Occipital lobe (tissue), 2 donors: ENCODE data around the gene KCNJ16. TPM values are rescaled to one million over a fixed set of nuclear protein-coding genes. Genes with fewer than 3 reads are reported as not detected.
"Not testable (repeated sequence)": the region's sequence is repeated elsewhere in the genome, so short reads cannot be mapped to it uniquely, and the experiment has no call there.

Experiments
- DNase-seq: peaks from one replicate; lab custom pipeline; 2025; lab: John Stamatoyannopoulos, UW
- total RNA-seq: library from RNA; depleted of rRNA; stranded (reverse); fragments of >200 nt; gene quantifications from one replicate; pipeline ENCODE4 v1.2.3, GENCODE V29; 2014

The KCNJ16 gene
- total RNA-seq, result 5.3 TPM

DNA sequence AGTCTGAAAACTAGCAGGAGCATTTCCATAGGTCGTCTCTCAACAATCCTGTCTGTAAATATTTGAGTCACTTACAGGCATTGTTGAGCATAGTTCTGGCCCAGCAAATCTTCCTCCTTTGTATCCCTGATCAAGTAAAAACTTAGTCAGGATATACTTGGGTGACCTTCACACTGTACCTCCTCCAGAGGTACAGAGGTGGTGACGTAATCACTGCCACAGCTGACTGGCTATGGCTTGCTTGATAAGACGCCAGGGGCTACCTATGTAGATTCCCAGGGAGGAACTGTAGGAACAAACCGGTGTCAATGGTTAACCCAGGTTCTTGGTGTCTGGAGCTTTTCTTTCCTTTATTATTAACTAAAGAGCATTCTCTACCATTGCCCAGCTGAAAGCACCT, at the start of gene KCNJ16:
Gene KCNJ16, plus strand, starts transcription at position 270 of the 400 bp plus-strand sequence. CDS start 56,863 bp downstream, outside the sequence.
- no peak for DNase-seq

DNA sequence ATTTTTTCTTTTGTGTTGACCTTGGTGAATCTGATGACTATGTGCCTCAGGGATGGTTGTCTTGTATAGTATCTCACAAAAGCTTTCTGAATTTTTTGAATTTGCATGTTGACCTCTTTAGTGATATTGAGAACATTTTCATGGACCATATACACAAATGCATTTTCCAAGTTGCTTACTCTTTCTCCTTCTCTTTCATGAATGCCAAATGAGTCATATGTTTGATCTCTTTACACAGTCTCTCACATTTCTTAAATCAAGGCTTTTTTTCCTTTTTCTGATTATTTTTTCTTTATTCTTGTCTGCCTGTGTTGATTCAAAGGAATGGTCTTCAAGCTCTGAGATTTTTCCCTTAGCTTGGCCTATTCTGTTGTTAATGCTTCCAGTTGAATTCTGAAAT, 46.6 kb upstream of the KCNJ16 start:
- no peak for DNase-seq

DNA sequence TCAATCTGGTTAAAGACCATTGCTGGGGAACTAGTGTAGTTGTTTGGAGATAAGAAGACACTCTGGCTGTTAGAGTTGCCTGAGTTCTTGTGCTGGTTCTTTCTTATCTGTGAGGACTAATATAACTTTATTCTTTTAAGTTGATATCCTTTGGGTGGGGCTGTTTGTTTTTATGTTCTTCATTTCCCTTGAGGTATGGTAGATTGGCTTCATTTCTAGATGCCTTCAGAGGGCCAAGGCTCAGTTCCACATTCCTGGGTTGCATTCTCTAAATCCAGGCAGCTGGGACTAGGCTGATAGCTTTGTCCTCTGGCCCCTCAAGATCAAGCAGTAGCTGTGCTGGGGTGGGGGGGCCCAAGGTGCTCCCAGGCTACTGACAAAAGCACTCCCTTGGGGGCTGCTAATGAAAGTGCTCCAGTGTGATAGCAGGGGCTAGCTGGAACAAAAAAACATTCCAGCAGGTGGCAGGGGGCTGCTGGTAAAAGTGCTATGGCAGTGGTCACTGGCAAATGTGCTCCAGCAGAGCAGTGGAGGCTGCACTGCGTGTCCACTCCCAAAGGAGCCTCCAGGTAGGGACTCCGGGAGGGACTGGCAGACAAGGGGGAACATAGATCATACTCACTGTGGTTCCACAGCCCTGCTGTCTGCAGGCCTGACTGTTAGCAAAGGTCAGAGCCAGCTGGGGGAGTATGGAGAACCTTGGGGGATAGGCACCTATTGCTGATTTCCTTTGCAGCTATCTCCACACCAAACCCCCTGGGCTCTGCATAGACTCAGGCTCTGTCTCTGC, 45.9 kb upstream of the KCNJ16 start:
- no peak for DNase-seq

DNA sequence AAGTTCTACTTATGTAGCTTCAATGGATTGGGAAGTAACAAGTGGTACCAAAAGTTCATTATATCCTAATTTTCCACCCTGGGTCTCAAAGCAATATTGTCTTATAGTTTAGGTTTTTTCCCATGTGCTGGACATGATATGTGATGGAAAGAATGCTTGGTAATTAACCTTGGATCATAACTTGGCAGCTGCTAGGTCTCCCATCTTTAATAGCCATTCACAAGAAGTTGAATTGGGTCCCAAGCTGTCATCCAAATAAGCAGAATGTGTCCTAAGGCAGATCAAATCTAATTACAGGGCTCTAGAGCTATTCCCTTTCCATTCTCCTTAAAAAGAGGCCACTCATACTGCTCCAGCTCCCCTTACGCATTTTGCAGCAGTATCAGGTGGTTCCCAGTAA, 44.7 kb upstream of the KCNJ16 start:
- no peak for DNase-seq

DNA sequence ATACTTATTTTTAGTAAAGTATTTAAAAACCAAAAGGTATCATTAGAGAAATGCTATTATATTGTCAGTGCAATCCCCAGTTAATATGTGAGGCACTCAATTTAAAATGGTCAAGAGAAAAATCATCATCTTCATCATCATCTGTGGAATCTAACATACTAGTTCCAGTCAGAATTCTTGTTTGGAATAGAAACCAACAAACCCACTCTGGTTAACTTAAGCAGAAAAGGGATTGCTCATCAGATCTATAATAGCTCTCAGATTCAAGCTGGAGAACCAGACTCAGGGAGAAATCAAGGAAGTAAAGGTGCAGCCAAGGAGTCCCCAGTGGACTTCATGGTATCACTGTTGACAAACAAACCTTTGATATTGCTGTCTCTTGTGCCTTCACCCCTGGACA, 43.7 kb upstream of the KCNJ16 start:
- DNase-seq, result no peak

DNA sequence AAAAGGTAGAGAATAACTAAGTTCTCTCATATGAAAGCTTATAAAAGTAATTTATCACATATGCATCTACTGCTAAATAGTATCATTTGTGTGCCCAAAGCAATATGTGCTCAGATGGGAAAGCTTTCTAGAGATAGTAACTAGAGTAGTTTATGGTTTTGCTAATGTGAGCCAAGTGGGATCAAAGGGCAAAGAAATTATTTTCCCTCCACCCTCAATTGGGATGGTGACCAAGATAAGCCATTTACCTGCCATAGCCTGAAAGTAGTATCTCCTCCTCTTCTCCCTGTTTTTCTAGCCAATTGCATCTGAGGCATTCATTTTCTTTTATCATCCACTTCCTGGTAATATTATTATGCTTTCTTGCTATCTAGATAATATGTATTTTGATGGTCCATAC, 41.9 kb upstream of the KCNJ16 start:
- no peak for DNase-seq

DNA sequence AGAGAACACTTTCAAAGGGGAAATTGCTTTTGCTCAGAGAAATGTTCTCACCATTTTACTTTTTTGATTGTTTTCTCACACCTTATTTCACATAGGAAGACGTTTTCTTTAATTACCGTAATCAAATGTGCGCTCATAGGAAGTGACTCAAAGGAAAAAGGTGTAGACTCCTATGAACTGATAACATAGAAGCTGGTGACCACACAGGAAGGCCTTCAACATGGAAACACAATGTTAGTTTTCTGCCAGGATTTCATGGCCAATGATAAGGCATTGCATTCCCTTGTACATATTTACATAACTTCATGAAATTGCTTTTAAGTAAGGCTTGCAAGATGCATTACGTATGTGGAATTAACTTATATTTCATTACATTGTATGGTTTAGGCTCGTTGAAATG, 40.9 kb upstream of the KCNJ16 start:
- no peak for DNase-seq

DNA sequence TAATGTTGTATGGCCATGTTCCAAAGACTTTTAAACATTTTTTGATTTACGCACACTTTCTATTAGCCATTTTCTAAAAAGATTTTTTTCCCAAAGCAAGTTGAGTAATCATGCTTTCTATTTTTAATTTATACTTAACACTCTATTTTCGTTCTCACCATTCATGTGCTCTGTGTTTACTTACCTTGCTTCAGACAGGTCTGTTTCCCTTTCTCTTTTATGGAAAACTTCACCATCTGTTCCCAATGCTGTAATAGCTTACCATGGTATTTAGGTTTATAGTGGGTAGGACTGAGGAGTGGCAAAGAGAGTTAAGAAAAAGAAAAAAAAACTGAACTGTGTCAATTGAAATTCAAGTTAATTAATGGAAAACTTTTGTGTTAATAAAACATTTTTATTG, 37.5 kb upstream of the KCNJ16 start:
- no peak for DNase-seq

DNA sequence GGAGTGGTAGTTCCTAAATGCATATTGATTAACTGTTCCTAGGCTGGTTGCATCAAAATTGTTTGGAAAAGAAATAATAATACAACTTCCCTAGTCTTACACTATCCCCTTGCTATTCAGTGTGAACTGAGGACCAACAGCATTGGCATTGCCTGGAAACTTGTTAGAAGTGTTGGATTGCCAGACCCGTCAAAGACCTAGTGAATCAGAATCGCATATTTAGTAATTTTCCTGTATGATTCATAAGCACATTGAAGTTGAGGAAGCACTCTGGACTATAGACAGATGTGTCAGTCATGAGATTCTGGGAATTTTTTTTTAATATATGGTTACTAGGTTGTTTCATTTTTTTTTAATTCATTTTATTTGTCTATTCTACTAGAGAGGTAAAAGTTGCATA, 34.7 kb upstream of the KCNJ16 start:
- DNase-seq, result no peak

DNA sequence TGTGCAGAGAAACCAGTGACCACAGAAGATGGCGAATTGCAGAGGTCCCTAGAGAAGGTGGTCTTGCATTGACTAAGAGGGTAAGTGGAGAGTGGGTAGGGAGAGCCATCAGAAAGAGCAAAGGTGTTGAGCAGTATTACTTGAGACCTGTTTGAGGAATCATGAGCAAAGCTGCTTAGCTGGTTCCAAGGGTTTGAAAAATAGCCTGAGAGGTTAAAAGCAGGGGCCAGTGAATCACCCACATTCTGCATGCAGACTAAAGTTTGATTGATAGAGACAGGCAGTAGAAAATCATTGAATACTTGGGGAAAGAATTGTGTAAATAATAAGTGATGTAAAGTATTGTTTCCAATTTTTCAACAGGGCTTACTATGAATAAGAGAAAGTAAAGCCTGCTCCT, 34.0 kb upstream of the KCNJ16 start:
- no peak for DNase-seq

DNA sequence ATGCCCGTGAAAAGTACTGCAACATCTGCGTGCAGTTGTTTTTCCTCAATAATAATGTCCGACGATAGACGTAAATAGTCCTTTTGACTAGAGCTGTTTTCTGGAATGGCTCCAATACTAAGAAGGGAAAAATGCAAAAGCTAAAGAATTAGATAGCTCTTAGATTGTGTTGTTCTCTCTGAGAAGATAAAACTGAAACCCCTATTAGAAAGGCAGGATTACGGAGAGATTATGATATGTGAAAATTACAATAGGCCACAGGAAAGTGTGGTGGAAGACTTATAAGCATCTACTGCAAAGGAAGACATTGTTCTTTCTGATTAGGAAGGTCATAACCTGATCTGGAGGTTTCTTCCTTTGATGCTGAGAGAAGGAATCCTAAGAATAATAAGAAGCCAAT, 33.5 kb upstream of the KCNJ16 start:
- DNase-seq, result no peak

DNA sequence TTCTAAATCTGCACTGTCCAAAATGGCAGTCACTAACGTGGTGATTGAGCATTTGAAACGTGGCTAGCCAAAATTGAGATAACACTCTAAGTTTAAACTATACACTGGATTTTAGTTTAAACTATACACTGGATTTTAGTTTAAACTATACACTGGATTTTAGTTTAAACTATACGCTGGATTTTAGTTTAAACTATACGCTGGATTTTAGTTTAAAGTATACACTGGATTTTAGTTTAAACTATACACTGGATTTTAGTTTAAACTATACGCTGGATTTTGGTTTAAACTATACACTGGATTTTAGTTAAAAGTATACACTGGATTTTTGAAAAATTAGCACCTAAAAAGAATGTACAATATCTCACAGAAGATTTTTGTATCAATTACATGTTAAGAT, 29.2 kb upstream of the KCNJ16 start:
- not testable (repeated sequence) for DNase-seq

DNA sequence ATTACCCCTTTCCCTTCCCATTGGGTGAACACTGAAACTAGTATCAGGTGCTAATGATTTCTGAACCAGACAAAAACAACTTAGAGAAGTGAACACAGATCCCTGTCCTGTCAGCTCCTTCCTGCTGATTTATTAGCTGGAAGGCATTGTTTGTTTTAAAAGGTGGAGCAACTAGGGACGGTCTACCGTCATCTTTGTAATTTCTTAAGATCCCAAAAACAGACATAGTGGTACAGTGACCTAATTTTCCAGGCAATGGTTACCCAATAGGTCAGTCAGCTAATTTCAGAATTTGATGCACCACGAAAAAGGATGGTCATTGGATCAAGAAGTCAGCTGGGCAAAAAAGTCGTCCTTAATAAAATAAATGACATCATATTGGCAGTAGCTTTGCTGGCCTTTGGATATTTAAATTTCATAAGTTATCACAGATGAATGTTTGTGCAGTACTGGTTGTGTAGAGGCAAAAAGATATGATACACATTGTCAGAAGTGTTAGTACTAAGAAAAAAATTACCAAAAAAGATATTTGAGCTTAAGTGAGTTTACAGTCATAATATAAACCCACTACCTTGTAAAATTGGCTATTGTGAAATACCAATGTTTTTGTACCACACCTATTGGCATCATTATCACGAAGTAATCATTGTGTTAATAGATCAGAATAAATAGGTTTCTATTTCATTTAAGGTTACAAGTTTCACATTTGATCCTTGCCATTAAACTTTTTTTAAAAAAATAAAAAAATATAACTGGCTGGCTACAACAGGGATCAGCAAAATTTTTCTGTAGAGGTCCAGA, 27.2 kb upstream of the KCNJ16 start:
- DNase-seq, result no peak

DNA sequence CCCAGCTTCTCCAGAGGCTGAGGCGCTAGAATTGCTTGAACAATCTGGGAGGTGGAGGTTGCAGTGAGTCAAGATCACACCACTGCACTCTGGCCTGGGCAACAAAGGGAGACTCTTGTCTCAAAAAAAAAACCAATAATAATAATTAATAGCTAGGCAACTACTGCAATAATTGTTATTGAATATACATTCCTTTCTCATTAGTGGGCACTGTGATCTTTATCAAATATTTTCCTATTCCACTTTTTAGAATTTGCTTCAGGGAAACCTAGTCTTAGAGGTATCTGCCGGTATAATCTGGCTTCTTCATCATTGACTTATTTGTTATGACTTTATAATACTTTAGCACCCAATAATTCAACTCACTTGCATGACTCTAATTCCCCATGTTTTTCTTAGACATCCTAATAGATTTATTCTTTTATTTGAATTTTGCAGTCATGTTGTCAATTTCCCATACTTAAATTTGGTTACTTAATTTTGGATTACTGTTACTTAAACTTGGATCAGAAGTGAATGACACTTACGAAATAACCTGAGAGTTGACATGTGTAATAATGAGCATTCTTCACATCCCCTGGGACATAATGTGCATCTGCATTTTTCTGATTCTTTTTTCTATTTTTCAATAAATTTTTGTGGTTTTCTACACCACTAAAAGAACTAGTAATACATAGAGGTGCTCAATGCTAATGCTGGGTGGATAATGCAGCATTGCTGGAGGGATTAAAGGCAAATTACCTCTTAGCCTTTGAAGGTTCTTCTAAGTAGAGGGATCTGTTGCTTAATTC, 25.0 kb upstream of the KCNJ16 start:
- no peak for DNase-seq

DNA sequence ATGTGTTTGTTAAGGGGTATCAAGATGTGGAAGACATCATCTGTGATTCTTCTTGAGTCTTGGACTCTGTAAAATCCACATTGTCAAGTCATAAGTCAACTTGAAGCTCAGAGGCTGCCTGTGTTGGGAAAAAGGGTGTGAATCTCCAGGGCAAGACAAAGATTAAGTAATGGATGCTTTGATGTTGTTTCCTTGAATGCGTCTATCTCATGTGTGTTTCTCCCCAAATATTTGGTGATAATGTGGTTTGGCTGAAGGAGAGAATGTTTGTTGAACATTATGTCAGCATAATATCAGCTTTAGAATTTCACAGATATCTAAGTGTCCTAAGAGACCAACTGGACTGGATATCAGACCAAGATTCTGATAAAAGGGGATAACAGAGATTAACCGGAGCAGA, 24.1 kb upstream of the KCNJ16 start:
- no peak for DNase-seq

DNA sequence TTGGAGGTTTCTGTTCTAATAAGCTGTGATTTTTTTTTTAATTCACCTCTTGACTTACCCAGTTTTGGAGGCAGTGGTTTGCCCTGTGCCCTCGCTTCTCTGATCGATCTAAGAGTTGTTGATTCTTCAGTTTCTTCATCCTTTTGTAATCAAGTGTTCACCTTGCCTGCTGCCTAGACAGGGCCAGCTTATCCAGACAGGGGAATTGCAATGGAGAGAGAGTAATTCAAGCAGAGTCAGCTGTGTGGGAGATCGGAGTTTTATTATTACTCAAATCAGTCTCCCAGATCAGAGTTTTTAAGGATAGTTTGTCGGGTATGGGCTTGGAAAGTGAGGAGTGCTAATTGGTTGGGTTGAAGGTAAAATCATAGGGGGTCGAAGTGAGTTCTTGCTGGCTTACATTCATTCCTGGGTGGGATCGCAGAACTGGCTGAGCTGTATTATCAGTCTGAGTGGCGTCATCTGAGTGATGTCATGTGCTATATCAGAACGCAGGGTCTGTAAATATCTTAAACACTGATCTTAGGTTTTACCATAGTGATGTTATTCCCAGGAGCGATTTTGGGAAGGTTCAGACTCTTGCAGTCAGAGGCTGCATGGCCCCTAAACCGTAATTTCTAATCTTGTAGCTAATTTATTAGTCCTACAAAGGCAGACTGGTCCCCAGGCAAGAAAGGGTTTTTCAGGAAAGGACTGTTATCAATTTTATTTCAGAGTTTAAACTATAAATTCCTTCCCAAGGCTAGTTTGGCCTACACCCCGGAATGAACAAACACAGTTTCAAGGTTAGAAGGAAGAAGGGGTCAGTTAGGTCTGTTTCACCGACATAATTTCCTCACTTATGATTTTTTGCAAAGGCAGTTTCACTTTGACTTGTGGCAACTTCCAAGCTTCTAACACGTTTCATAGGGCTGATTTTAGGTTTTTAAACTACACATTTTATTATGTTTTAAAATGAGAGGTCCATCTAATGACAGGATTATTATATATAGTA, 21.5 kb upstream of the KCNJ16 start:
- DNase-seq, result no peak

DNA sequence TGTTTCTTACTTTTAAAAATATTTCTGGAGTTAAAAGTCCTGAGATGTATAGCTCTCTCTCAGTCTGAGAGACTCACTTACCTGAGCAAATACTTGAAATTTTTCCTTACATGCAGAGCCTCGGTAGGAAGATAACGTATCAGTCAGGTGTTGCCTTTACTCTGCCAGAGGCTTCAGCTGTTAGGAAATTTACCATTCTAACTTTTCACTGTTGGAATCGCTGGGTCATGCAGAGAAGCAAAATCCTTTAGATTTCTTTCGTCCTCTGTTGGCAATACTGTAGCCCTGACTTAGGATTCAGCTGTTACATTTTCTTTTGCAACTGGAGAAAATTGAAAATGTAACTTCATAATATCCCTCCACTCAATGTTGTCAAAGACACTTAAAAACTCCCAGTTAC, 20.0 kb upstream of the KCNJ16 start:
- no peak for DNase-seq

DNA sequence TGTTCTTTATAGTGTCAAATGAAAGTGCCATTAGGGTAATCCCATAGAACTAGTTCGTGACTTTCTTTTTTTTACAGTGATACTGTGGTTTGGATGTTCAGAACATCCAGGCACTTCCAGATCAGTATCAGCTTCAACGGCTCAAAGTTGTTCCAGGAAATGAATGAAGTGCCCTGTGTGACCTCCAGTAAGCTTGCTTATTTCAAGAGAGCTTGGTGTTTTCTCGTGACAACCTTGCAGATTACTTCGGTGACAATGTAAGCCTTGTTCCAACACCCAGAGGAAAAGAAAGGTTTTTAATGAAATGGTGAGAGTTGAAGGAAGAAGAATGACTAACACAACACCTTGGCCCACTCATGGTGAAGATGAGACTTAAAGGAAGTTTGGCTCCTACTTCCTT, 16.0 kb upstream of the KCNJ16 start:
- DNase-seq, result no peak

DNA sequence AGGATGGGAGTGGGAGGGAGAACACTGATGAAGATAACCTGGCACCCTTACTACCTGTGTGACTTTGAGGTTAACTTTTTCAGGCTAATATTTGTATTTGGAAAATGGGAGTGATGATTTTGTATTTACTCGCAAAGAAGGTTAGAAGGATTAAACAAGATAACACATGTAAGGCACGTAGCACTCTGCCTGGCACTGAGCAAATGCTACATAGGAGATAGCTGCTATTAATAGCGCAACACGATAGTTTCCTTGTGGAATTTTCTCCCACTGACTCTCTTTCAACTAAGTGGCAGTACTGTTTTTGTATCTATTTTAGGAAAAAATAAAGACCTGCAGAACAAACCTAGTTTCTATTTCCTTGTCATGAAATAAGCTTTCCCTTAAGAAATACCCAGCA, 15.4 kb upstream of the KCNJ16 start:
- no peak for DNase-seq

DNA sequence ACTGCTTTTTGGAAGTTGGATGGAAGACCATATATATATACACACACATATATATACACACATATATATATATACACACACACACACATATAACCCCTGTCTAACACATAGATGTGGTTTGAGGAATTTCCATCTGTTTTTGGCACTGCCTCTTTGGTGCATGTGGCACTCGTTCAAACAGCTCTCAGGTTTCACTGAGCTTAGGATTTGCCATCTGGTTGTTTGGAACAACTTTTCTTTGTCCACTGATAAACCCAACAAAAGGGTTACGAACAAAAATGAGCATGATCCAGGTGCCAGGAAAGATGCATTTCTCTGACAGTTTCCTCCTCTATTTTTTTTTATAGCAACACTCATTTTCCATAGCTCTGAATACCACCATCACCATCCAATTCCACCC, 14.6 kb upstream of the KCNJ16 start:
- no peak for DNase-seq

DNA sequence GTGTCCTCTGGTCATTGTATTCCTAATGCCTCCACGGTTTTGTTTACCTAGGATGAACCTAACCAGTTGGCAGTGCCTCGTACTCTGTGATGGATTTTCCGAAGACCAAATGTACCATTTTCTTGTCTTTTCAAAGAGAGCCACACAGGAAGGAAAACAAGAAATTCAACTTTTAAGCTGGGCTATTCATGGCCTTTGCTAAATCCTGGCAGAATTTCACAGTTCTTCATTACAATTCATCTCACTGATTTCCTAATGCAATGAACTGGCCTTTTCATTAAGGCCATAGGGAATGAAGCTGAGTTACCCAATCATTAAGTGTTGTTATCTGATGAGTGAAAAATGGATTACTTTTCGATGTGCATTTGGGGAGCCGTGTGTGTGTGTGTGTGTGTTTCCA, 7.9 kb upstream of the KCNJ16 start:
- no peak for DNase-seq
